ENCODE data around the gene APBB2.

GRCh38 chr4:41058426-41058825, 155.9 kb downstream of the APBB2 start:
- no peak for TF ChIP-seq CSRNP3 (CRISPR knock-in tag; IDR thresholded peaks at IDR 0.05)
- no peak for TF ChIP-seq ARNTL (CRISPR knock-in tag; IDR thresholded peaks at IDR 0.05; ENCODE audit: borderline replicate concordance, low read depth)
- no peak for TF ChIP-seq PATZ1 (CRISPR knock-in tag; IDR thresholded peaks at IDR 0.05; ENCODE audit: borderline replicate concordance)
- TF ChIP-seq TSHZ2 (CRISPR knock-in tag; IDR thresholded peaks at IDR 0.05), result no peak
- TF ChIP-seq OSR1 (CRISPR knock-in tag; IDR thresholded peaks at IDR 0.05), result no peak
- no peak for TF ChIP-seq ZFP3 (CRISPR knock-in tag; IDR thresholded peaks at IDR 0.05)
- TF ChIP-seq GLIS3 (CRISPR knock-in tag; IDR thresholded peaks at IDR 0.05), result no peak
- no peak for TF ChIP-seq ZFP30 (CRISPR knock-in tag; IDR thresholded peaks at IDR 0.05)
- TF ChIP-seq ESRRG (CRISPR knock-in tag; IDR thresholded peaks at IDR 0.05), result no peak
- TF ChIP-seq SNAI2 (CRISPR knock-in tag; IDR thresholded peaks at IDR 0.05), result no peak
- no peak for TF ChIP-seq TCF4 (CRISPR knock-in tag; IDR thresholded peaks at IDR 0.05; ENCODE audit: borderline replicate concordance)
- no peak for TF ChIP-seq RARB (CRISPR knock-in tag; IDR thresholded peaks at IDR 0.05)
- no peak for TF ChIP-seq ZNF8 (CRISPR knock-in tag; IDR thresholded peaks at IDR 0.05)
- TF ChIP-seq BACH2 (CRISPR knock-in tag; IDR thresholded peaks at IDR 0.05; ENCODE audit: borderline replicate concordance), result no peak

All from SK-N-SH treated with all-trans-retinoic acid at 6 μM for 48 hours (cell line).